ENCODE results near the gene CXCL12. TPM values are rescaled to one million over a fixed set of nuclear protein-coding genes. Genes with fewer than 3 reads are reported as not detected.

CXCL12 gene
- total RNA-seq, 1 donor from 2014 or later: 0.97 TPM

DNA sequence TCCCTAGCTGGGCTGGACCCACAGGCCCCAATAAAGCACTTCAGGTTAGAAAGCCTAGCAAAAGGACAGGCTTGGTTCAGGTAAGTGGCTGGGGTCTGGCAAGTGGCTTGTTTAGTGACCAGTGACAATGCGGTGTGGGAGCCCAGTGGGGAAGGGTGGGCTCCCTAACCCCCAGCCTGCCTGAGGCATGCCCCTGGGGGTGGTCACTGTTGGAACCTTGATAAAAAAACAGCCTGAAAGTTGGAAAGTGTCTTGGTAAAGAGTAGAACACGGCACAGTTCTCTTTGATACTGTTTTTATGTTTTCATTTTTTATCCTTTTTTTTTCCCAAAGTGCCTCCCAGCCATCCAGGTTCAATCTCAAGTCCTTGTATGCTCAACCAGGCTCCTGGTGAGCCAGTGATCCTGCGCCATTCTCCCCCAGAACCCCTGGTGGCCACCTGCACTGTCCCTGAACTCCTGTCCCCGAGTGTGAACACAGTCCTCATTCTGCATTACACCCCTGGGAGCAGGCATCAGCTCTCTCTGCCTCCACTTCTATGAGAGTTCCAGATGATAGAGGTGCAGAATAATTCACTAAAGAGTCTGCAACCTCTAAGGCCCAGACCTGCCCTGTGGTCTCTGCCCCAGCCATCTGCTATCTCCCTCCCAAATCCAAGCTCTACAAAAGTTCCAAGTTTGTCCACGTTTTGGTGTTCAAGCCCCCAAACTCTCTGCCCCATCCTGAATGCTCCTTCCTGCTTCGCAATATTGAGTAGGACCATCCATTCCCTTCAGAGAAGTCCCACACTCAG, 15.0 kb upstream of the CXCL12 start:
- H3K9me3 Mint-ChIP-seq (ENCODE audit: unreplicated experiment): no peaks in the 10 kb centered on the region
- H3K4me3 Mint-ChIP-seq (ENCODE audit: unreplicated experiment): no peak overlapping the region
- H3K27me3 Mint-ChIP-seq (ENCODE audit: unreplicated experiment): peaks cover 10% of the 10 kb centered on the region
- H3K36me3 Mint-ChIP-seq (ENCODE audit: low read depth, unreplicated experiment): no peaks in the 10 kb centered on the region
- no peak overlapping the region for H3K27ac Mint-ChIP-seq (ENCODE audit: unreplicated experiment)
- TF ChIP-seq, protein P1, sequence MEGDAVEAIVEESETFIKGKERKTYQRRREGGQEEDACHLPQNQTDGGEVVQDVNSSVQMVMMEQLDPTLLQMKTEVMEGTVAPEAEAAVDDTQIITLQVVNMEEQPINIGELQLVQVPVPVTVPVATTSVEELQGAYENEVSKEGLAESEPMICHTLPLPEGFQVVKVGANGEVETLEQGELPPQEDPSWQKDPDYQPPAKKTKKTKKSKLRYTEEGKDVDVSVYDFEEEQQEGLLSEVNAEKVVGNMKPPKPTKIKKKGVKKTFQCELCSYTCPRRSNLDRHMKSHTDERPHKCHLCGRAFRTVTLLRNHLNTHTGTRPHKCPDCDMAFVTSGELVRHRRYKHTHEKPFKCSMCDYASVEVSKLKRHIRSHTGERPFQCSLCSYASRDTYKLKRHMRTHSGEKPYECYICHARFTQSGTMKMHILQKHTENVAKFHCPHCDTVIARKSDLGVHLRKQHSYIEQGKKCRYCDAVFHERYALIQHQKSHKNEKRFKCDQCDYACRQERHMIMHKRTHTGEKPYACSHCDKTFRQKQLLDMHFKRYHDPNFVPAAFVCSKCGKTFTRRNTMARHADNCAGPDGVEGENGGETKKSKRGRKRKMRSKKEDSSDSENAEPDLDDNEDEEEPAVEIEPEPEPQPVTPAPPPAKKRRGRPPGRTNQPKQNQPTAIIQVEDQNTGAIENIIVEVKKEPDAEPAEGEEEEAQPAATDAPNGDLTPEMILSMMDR (IDR thresholded peaks at IDR 0.05; ENCODE audit: unreplicated experiment): no peak
- no peaks in the 10 kb centered on the region for H3K4me1 Mint-ChIP-seq (ENCODE audit: unreplicated experiment)
- no peak for DNase-seq (ENCODE audit: low spot score)

- Mint-ChIP-seq H3K4me1 (ENCODE audit: unreplicated experiment) (no peaks in the 10 kb centered on the region), H3K27me3 (ENCODE audit: unreplicated experiment) (peaks cover 10% of the 10 kb centered on the region), H3K9me3 (ENCODE audit: unreplicated experiment) (no peaks in the 10 kb centered on the region), H3K4me3 (ENCODE audit: unreplicated experiment) (no peak overlapping the region), H3K36me3 (ENCODE audit: low read depth, unreplicated experiment) (no peaks in the 10 kb centered on the region), H3K27ac (ENCODE audit: unreplicated experiment) (no peak overlapping the region)
- TF ChIP-seq, protein P1 (IDR thresholded peaks at IDR 0.05; ENCODE audit: unreplicated experiment): no peak
- no peak for DNase-seq (ENCODE audit: low spot score)
Observed at GRCh38 chr10:44398747-44399658, 14.1 kb upstream of the CXCL12 start.

- no peaks in the 10 kb centered on the region for H3K4me1 Mint-ChIP-seq (ENCODE audit: unreplicated experiment)
- no peaks in the 10 kb centered on the region for H3K9me3 Mint-ChIP-seq (ENCODE audit: unreplicated experiment)
- no peak overlapping the region for H3K27ac Mint-ChIP-seq (ENCODE audit: unreplicated experiment)
- DNase-seq (ENCODE audit: low spot score): no peak
- H3K27me3 Mint-ChIP-seq (ENCODE audit: unreplicated experiment): peaks cover 10% of the 10 kb centered on the region
- TF ChIP-seq, protein P1 (IDR thresholded peaks at IDR 0.05; ENCODE audit: unreplicated experiment): no peak
- H3K4me3 Mint-ChIP-seq (ENCODE audit: unreplicated experiment): no peak overlapping the region
- H3K36me3 Mint-ChIP-seq (ENCODE audit: low read depth, unreplicated experiment): no peaks in the 10 kb centered on the region
Observed at GRCh38 chr10:44398271-44398670, 13.4 kb upstream of the CXCL12 start.

DNA sequence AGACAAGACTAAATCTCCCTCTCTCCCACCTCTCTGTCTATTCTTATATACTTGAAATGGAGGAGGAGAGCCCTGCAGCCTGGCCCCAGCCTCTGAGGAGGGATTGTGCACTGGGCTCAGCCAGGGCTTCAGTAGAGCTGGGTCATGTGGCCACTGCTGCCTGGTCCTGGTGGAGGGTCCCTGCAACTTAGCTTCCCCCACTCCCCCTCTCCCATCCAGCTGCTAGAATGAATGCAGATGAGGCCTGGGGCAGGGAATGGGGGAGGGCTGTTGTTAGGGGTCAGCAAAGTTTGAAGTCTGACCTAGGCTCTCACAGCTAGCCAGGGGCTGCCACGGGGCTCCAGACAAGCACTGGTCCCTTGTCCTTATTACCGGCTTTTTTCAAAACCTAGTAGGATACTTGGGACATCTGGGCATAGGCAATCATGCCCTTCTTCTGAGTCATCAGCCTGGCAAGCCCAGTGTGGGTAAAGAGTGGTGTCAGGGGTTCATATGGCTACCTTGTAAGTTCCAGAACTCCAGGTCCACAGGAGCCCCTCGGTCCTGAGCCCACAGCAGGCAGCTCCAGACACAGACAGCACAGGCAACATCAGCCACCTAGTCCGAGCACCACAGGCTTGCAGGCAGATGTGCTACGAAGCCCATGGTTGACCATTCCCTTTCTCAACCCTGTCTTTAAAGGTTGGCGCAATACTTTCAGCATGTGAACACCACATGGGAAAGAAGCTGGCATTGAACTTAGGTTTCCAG, 12.8 kb upstream of the CXCL12 start:
- no peak overlapping the region for H3K4me3 Mint-ChIP-seq (ENCODE audit: unreplicated experiment)
- no peak overlapping the region for H3K27ac Mint-ChIP-seq (ENCODE audit: unreplicated experiment)
- H3K9me3 Mint-ChIP-seq (ENCODE audit: unreplicated experiment): no peaks in the 10 kb centered on the region
- no peaks in the 10 kb centered on the region for H3K4me1 Mint-ChIP-seq (ENCODE audit: unreplicated experiment)
- DNase-seq (ENCODE audit: low spot score): no peak
- H3K36me3 Mint-ChIP-seq (ENCODE audit: low read depth, unreplicated experiment): no peaks in the 10 kb centered on the region
- TF ChIP-seq, protein P1 (IDR thresholded peaks at IDR 0.05; ENCODE audit: unreplicated experiment): no peak
- peaks cover 10% of the 10 kb centered on the region for H3K27me3 Mint-ChIP-seq (ENCODE audit: unreplicated experiment)

All from endothelial cell (in vitro differentiated cells).